GM18951 (cell line): Measurements from ENCODE around the gene SERPINB5.

ENCODE experiments used
- POLR2A ChIP-seq: IDR thresholded peaks from 4 replicates; pipeline ENCODE4 v1.6.1; 2011; ENCODE audit warnings: mild to moderate bottlenecking; ENCODE audit not compliant: insufficient read length, insufficient read depth; ENCODE audit errors: extremely low read depth
- in situ Hi-C: fragments of 300-500 bp; cut with MboI; formaldehyde crosslinking; loops from one replicate; pipeline ENCODE4 v1.12.0; 2022; ENCODE audit warnings: low sequenced_read_pairs, mixed read lengths, inconsistent platforms; ENCODE audit not compliant: unreplicated experiment

SERPINB5 gene

GRCh38 chr18:63477968-63478367 lies 1.2 kb downstream of the SERPINB5 start:
- TF ChIP-seq POLR2A = no peak
- in situ Hi-C loops = no loop called here

DNA sequence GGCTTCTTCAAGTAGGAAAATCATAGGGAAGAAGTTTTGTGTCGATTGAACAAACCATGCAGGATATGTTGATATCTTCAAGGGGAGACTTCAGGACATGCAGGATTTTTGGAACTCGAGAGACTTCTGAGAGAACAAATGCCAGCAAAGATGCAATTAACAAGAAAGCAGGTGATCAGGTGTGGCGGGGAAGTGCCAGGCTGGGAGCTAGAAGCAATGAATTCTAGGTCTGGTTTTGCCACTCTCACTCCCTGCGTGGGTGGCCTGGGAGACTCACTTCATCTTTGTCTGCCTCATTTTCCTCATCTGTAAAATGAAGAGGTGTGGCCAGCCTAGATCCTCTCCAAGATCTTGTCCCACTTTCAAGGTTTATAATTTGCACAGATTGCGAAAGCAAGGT lies 3.1 kb downstream of the SERPINB5 start:
- in situ Hi-C loops = no loop called here
- TF ChIP-seq POLR2A = no peak

GRCh38 chr18:63480476-63480875 lies 3.7 kb downstream of the SERPINB5 start:
- no peak for TF ChIP-seq POLR2A
- in situ Hi-C loops = no loop called here

- in situ Hi-C loops = no loop called here
- no peak for TF ChIP-seq POLR2A
Observed at GRCh38 chr18:63480915-63481314, 4.2 kb downstream of the SERPINB5 start.

DNA sequence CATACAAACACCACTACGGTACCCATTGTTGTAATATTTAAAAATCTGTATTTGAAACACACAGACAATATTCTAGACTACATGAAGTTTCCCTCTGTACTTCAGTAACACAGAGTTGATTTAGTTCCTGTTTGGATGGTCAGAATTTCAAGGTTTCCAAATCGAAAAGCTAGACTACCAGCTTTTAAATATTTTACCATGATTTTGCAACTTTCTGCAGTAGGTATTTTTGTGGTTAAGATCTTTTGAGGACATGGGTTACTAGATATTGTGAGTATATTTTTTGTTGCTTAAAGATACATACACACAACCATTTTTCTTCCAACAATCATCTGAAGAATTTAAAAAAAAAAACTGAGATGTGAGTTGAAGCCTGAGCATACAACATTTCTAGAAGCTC lies 10.9 kb downstream of the SERPINB5 start:
- TF ChIP-seq POLR2A = no peak
- in situ Hi-C loops = no loop called here

GRCh38 chr18:63488160-63488559 lies 11.4 kb downstream of the SERPINB5 start:
- TF ChIP-seq POLR2A = no peak
- in situ Hi-C loops = no loop called here

GRCh38 chr18:63492851-63493250 lies 16.1 kb downstream of the SERPINB5 start:
- no peak for TF ChIP-seq POLR2A
- in situ Hi-C loops = no loop called here

DNA sequence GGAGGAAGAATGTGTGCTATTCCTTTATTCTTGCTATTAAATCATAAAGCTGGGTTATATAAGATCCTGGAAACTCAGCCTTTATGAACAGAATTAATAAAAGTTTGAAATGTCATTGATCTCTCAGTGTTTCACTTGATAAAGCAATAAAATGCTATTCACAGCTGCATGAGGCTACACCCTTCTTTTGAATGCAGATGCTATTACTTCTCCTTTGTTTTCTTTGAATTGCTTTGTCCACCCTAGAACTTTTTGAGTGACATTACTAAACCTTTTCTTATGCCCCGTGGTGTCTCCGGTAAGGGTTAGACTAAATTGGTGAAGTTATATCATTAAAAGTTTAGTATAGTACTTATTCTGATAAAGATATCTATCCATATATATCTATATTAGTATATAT lies 18.9 kb downstream of the SERPINB5 start:
- in situ Hi-C loops = no loop called here
- TF ChIP-seq POLR2A = no peak

DNA sequence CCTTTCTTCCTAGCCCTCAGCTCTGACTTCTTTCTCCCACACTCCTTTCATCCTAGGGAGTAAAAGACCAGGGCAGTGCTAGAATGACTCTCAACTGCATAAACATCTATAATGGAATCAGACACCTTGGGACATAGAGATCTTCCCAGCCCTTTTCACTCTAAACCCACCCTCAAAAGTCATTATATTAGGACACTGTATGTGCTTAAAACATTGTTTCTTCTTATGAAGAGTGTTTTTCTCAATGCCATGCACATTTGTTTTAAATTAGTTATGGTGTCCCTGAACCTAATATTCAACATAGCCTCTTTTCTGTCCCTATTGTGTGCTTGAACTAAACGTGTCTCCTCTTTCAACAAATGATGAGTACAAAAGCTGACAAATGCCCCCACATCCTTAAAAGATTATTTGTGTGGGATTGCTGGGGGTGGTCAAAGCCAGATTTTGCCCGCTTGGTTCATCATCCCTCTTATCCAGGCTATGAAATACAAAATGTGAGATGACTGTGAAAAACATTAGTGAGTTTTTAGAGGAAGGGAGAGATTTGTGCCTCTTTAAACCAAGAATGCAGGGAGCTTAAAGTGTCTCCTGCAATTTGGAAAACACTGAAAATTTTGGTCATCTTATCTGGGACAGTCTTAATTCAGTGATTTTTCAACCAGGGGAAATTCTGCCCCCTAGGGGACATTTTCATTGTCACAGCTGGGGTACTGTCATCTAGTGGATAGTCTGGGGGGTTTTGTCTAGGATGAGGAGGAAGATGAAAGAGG lies 29.0 kb downstream of the SERPINB5 start:
- in situ Hi-C loops = no loop called here
- TF ChIP-seq POLR2A = no peak

GRCh38 chr18:63506336-63506646 lies 29.5 kb downstream of the SERPINB5 start:
- TF ChIP-seq POLR2A = no peak
- in situ Hi-C loops = no loop called here

GRCh38 chr18:63508596-63508995 lies 31.8 kb downstream of the SERPINB5 start:
- TF ChIP-seq POLR2A = no peak
- in situ Hi-C loops = no loop called here

DNA sequence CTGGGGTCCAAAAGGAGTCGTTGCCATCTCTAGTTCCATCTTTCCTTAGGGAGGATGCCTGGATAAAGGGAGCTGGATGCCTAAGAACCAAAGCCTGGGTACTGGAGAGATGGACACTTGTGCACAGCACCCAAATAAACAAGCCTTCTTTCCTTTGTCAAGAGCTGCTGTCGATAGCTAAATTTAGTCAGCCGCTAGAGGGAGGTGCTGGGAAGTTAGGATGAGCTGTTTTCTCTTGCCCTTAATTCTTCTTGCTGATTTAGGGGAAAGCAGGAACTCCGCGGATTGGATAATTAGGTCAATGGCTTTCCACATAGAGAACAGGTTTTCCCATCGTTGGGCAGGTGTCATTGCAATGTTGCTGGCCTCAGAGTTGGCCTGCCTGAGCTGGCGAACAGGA lies 34.5 kb downstream of the SERPINB5 start:
- in situ Hi-C loops = no loop called here
- no peak for TF ChIP-seq POLR2A

DNA sequence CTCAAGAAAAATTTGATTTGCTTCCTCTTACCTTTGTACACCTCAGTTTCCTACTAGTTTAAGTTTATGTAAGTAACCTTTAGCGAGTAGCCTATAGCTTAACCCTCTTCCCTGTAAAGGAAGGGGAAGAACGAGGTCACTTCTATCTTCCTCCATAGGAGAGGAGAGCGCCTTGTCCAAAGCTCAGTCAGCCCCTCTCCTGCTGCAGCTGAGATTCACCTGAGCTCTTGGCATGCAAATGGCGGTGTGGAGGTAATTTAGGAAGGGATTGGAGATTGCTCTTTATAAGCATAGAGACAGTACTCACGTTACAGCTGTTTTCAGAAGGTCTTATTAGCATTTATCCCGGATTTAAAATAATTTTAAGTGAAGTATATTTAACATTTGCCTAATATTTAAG lies 37.6 kb downstream of the SERPINB5 start:
- no peak for TF ChIP-seq POLR2A
- in situ Hi-C loops = no loop called here

GRCh38 chr18:63514888-63515678 lies 38.3 kb downstream of the SERPINB5 start:
- in situ Hi-C loops = no loop called here
- no peak for TF ChIP-seq POLR2A

- in situ Hi-C loops = no loop called here
- no peak for TF ChIP-seq POLR2A
Observed at GRCh38 chr18:63515801-63516200, 39.0 kb downstream of the SERPINB5 start.
